HPDE6-E6E7 (cell line): Measurements from ENCODE around the gene CYP8B1.
"Not testable (repeated sequence)": the region's sequence is repeated elsewhere in the genome, so short reads cannot be mapped to it uniquely, and the experiment has no call there.

Source experiments
- DNase-seq: peaks from one replicate; pipeline ENCODE4 v3.0.0; 2011; ENCODE audit warnings: missing footprints; ENCODE audit errors: extremely low spot score

The CYP8B1 gene

GRCh38 chr3:42884324-42884723 lies 8.6 kb upstream of the CYP8B1 start:
- no peak for DNase-seq

- not testable (repeated sequence) for DNase-seq
Measured at GRCh38 chr3:42883251-42883930, 7.7 kb upstream of the CYP8B1 start.

GRCh38 chr3:42880601-42881451 lies 5.1 kb upstream of the CYP8B1 start:
- DNase-seq = peak; percentile 54

- DNase-seq = no peak
Measured at GRCh38 chr3:42880183-42880582, 4.5 kb upstream of the CYP8B1 start.

- DNase-seq = no peak
Measured at GRCh38 chr3:42877881-42878280, 2.2 kb upstream of the CYP8B1 start.

GRCh38 chr3:42876940-42877720 lies 1.5 kb upstream of the CYP8B1 start:
- no peak for DNase-seq

GRCh38 chr3:42876401-42876800 lies 722 bp upstream of the CYP8B1 start:
- no peak for DNase-seq

GRCh38 chr3:42874749-42875148 lies 930 bp downstream of the CYP8B1 start:
- no peak for DNase-seq

- DNase-seq = no peak
Measured at GRCh38 chr3:42873221-42873982, 2.3 kb downstream of the CYP8B1 start.

GRCh38 chr3:42872718-42873117 lies 3.0 kb downstream of the CYP8B1 start:
- DNase-seq = no peak

- no peak for DNase-seq
Measured at GRCh38 chr3:42871592-42872196, 4.0 kb downstream of the CYP8B1 start.

- no peak for DNase-seq
Measured at GRCh38 chr3:42868841-42869240, 6.8 kb downstream of the CYP8B1 start.

- no peak for DNase-seq
Measured at GRCh38 chr3:42867138-42867537, 8.5 kb downstream of the CYP8B1 start.

GRCh38 chr3:42865256-42865655 lies 10.4 kb downstream of the CYP8B1 start:
- DNase-seq = no peak

GRCh38 chr3:42864321-42864950 lies 11.2 kb downstream of the CYP8B1 start:
- DNase-seq = no peak

GRCh38 chr3:42856544-42856943 lies 19.1 kb downstream of the CYP8B1 start:
- no peak for DNase-seq

GRCh38 chr3:42855547-42856380 lies 19.9 kb downstream of the CYP8B1 start:
- no peak for DNase-seq

- DNase-seq = no peak
Measured at GRCh38 chr3:42855219-42855546, 20.5 kb downstream of the CYP8B1 start.

- DNase-seq = no peak
Measured at GRCh38 chr3:42853739-42854302, 21.9 kb downstream of the CYP8B1 start.

GRCh38 chr3:42853056-42853455 lies 22.6 kb downstream of the CYP8B1 start:
- no peak for DNase-seq
